ENCODE data around the gene LRRC75A.

LRRC75A gene

GRCh38 chr17:16492613-16493530 lies 879 bp upstream of the LRRC75A start:
- no peak for DNase-seq

- no peak for DNase-seq
These were observed 776 bp downstream of the LRRC75A start for GRCh38 chr17:16491131-16491702.

- DNase-seq, result no peak
These were observed 2.6 kb downstream of the LRRC75A start for GRCh38 chr17:16489431-16489830.

DNA sequence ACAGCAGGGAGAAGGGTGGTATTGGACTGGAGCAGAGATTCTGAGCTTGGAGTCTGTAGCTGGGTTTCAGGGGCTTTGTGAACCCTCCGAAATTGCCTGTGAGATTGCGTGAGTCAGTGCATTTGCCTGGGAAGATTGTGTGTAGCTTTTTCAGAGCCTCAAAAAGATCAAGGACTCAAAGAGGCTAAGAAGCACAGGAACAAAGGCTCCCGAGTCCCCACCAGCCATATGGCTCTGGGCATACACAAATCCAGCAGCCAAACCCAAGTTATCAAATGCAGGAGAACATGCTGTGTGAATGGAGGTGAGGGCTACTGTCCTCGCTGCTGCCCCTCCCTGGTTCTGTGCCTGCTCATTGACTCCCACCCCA lies 3.0 kb downstream of the LRRC75A start:
- DNase-seq, result no peak

GRCh38 chr17:16488186-16488967 lies 3.6 kb downstream of the LRRC75A start:
- DNase-seq, result no peak

DNA sequence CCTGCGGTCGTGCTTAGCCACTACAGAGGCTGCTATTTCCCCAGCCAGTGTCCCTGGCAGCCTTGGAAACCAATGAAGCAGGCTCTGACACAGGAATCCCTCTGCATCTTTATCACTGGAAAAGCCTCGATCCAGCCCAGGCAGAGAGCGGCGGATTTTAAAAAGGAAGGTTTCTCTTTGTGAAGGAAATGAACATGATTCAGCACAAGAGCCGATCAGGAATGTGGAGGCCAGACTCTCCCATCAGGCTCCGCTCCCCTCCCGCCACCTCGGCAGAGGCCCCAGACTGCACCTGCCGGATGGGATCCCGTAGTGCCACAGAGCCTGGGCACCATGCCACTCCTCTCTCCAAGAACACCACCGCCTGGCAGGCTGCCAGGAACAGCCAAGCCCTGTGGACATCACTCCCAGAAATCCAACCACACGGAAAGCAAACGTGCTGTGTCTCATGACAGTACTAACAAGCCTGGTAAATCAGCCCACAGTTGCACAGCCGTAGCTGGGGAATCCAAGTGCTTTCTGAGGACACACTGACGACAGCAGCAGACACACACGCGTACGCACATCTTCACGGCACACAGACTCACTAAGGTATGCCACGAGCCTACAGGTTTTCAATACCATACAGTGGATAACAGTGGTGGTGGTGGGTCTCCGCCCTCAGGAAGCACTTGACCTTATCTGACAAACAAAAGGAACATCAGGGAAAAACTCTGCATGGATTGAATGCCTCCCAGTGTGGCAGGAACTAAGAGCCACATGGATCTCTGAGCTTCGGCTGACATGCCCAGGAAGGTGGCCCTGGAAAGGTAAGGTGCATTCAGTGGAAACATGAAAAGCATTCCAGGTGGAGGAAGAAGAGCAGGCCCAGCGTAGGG lies 5.4 kb downstream of the LRRC75A start:
- no peak for DNase-seq

- no peak for DNase-seq
These were observed 7.4 kb downstream of the LRRC75A start for GRCh38 chr17:16484445-16485175.

DNA sequence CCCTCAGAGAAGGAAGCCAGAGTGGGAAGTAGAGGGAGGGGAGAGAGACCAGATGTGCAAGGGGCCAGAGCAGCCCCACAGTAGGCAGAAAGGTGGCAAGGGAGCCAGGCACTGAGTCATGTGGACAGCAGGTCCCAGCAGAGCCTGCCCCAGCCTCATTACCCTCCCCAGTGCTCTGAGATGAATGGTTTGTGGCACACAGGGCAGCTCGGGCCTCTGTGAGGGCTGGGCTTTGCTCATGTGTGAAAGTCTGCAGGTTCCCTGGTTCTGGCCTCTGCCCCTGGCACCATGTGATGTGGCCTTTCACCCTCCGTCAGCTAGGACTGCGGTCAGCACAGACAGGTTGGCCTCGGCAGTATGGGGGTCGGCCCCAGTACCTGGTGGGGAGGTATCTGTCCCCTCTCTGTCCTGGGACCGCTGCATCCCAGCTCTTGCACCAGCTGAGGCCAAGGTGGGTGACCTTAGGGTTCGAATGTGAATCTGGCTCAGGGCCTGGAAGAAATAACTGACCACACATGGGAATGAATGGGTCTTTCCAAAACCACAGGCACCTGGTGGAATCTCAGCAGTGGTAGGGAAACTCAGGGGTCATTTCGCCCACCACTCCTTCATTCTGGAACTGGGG lies 8.9 kb downstream of the LRRC75A start:
- no peak for DNase-seq

DNA sequence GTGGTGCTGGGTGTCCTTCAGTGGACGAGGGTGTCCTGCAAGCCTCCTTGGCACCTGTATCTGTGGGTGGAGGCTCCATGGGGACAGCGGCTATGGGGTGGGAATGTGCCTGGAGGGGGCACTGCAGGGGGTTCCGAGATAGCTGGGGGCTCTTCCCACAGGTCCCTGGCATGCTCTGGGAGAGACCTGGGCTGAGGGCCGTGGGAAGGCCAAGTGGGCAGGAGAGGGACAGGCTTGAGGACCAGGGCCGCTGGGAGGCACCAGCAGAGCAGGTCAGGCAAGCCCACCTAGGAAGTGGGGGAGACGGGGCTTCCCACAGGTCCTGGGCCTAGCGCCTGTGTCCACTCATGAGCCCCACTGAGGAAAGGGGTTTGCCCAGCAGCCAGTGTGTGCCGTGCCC lies 9.7 kb downstream of the LRRC75A start:
- DNase-seq, result no peak

- no peak for DNase-seq
These were observed 11.0 kb downstream of the LRRC75A start for GRCh38 chr17:16480995-16481394.

DNA sequence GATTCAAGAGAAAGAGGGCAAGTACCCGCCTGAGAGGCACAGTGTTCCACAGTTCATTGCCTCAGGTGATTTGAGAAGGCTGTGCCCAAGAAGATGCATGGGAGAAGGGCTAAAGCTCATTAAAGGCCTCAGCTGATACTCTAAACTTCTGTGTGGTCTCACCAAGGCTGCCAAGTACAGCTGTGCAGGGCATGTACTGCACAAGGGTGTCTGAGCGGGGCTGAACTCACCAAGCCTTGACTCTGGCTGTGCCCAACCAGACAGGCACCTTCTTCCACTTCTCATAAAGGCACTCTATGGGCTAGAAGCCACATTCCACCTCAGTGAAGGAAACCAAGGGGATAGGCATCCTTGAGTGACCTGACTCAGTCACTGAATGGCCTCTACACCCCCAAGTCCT lies 12.7 kb downstream of the LRRC75A start:
- no peak for DNase-seq

- no peak for DNase-seq
These were observed 13.3 kb downstream of the LRRC75A start for GRCh38 chr17:16478649-16479048.

- DNase-seq, result no peak
These were observed 14.3 kb downstream of the LRRC75A start for GRCh38 chr17:16477666-16478065.

GRCh38 chr17:16477255-16477654 lies 14.7 kb downstream of the LRRC75A start:
- DNase-seq, result no peak

GRCh38 chr17:16475179-16475704 lies 16.8 kb downstream of the LRRC75A start:
- DNase-seq, result no peak

GRCh38 chr17:16474012-16474725 lies 17.8 kb downstream of the LRRC75A start:
- DNase-seq, result no peak

GRCh38 chr17:16473044-16474011 lies 18.7 kb downstream of the LRRC75A start:
- DNase-seq, result no peak

- no peak for DNase-seq
These were observed 19.5 kb downstream of the LRRC75A start for GRCh38 chr17:16472539-16472938.

- DNase-seq, result no peak
These were observed 20.7 kb downstream of the LRRC75A start for GRCh38 chr17:16471295-16471694.

Measured in effector CD4-positive, alpha-beta T cell (primary cell).